HCT116 (cell line): Measurements from ENCODE around the gene ERBB4. TPM values are rescaled to one million over a fixed set of nuclear protein-coding genes. Genes with fewer than 3 reads are reported as not detected.

Experiments used
- ATAC-seq: fragments of 200-7000 bp; cut with Tn5 transposase; 2 replicates; pipeline ENCODE4 v1.9.1; 2020; ENCODE audit warnings: mild to moderate bottlenecking, moderate library complexity
- BruUV-seq: library from RNA; stranded (reverse); fragments of 400-500 nt; replicated peaks from 2 replicates; lab custom pipeline; 2021; lab: Mats Ljungman, UMichigan
- CTCF ChIA-PET: fragments of 300-600 bp; sonication (Branson Sonifier 250); formaldehyde crosslinking; loops from one replicate; lab custom pipeline; 2021; ENCODE audit warnings: antibody characterized with exemption; lab: Charles Lee
- POLR2A ChIA-PET: fragments of 300-600, 350-600 bp; sonication (Branson Sonifier 250); formaldehyde crosslinking; loops from one replicate; lab custom pipeline; 2021; ENCODE audit warnings: antibody characterized with exemption; lab: Charles Lee
- RAD21 ChIA-PET, 2 experiments: fragments of 300-600 bp; sonication (Branson Sonifier 250); formaldehyde crosslinking; loops; one replicate each; lab custom pipeline; 2023; ENCODE audit warnings: low total read pairs in 2 of 2; ENCODE audit not compliant: uncharacterized antibody in 2 of 2, unreplicated experiment in 2 of 2, low non-redundant PET in 1 of 2; lab: Charles Lee
- DNase-seq: peaks from one replicate; pipeline ENCODE4 v3.0.0-alpha.2; 2010; ENCODE audit warnings: low read depth, low spot score
- H2AFZ ChIP-seq: fragments of 200-600 bp; shearing (Covaris generic), sonication (generic); 2 replicates; pipeline ENCODE4 v1.6.1; 2017; ENCODE audit warnings: low read depth, mixed run types, mixed read lengths, antibody characterized with exemption, low read length; ENCODE audit not compliant: poor library complexity, severe bottlenecking
- H3K27ac ChIP-seq: 2 replicates; pipeline ENCODE4 v1.5.1; 2012; ENCODE audit warnings: low read depth, low read length
- H3K27me3 ChIP-seq: fragments of 200-600 bp; sonication (generic); 2 replicates; pipeline ENCODE4 v1.6.1; 2016; ENCODE audit warnings: mixed run types, low read length, mixed read lengths; ENCODE audit not compliant: insufficient read depth
- H3K36me3 ChIP-seq, 2 experiments: fragments of 200-500 bp in 1 of 2; fragments of 200-600 bp in 1 of 2; sonication (Bioruptor generic) in 1 of 2; sonication (generic) in 1 of 2; 2 replicates each; pipeline versions ENCODE4 v1.5.1 to v1.6.1; 2014 to 2016; ENCODE audit warnings: low read length in 2 of 2, inconsistent platforms in 1 of 2, mixed read lengths in 1 of 2, mixed run types in 1 of 2; ENCODE audit not compliant: insufficient read depth in 2 of 2, control insufficient read depth in 1 of 2
- H3K4me1 ChIP-seq, 2 experiments: fragments of 200-600 bp in 1 of 2; sonication (generic) in 1 of 2; 2 replicates each; pipeline versions ENCODE4 v1.5.1 to v1.6.1; 2012 to 2017; ENCODE audit warnings: low read length in 2 of 2, inconsistent platforms in 1 of 2, mild to moderate bottlenecking in 1 of 2, mixed read lengths in 1 of 2, mixed run types in 1 of 2, moderate library complexity in 1 of 2; ENCODE audit not compliant: insufficient read depth in 2 of 2, control insufficient read depth in 1 of 2
- H3K4me2 ChIP-seq: fragments of 200-600 bp; sonication (generic); 2 replicates; pipeline ENCODE4 v1.6.1; 2017; ENCODE audit warnings: mixed run types, low read length, mixed read lengths
- H3K4me3 ChIP-seq, 2 experiments: fragments of 200-600 bp in 1 of 2; sonication (generic) in 1 of 2; replicated peaks in 1 of 2; 2 replicates each; pipeline ENCODE4 v1.5.1; 2011 to 2016; ENCODE audit warnings: low read length in 2 of 2, control low read depth in 1 of 2, low read depth in 1 of 2, mild to moderate bottlenecking in 1 of 2, mixed read lengths in 1 of 2, mixed run types in 1 of 2
- H3K79me2 ChIP-seq: fragments of 200-600 bp; sonication (generic); 2 replicates; pipeline ENCODE4 v1.6.1; 2017; ENCODE audit warnings: mild to moderate bottlenecking, mixed run types, low read length, moderate library complexity, mixed read lengths; ENCODE audit not compliant: insufficient read depth
- H3K9ac ChIP-seq: fragments of 200-600 bp; sonication (generic); 2 replicates; pipeline ENCODE4 v1.6.1; 2016; ENCODE audit warnings: low read length, mixed read lengths
- H3K9me2 ChIP-seq: fragments of 200-600 bp; sonication (generic), shearing (Covaris generic); 2 replicates; pipeline ENCODE4 v1.6.1; 2017; ENCODE audit warnings: mixed run types, mild to moderate bottlenecking, moderate library complexity; ENCODE audit not compliant: insufficient read depth
- H3K9me3 ChIP-seq, 2 experiments: fragments of 200-500 bp in 1 of 2; fragments of 200-600 bp in 1 of 2; sonication (Bioruptor generic) in 1 of 2; sonication (generic) in 1 of 2; 2 replicates each; pipeline ENCODE4 v1.6.1; 2014 to 2017; ENCODE audit warnings: low read length in 2 of 2, mixed read lengths in 2 of 2, inconsistent platforms in 1 of 2, low read depth in 1 of 2, mild to moderate bottlenecking in 1 of 2, mixed run types in 1 of 2, moderate library complexity in 1 of 2; ENCODE audit not compliant: control insufficient read depth in 1 of 2, insufficient read depth in 1 of 2
- H4K20me1 ChIP-seq: fragments of 200-600 bp; sonication (generic), shearing (Covaris generic); 2 replicates; pipeline ENCODE4 v1.6.1; 2017; ENCODE audit warnings: mixed run types, mild to moderate bottlenecking, moderate library complexity; ENCODE audit not compliant: insufficient read depth
- CBX3 ChIP-seq: IDR thresholded peaks from 2 replicates; pipeline ENCODE4 v1.6.1; 2012; ENCODE audit warnings: low read depth
- CEBPB ChIP-seq: IDR thresholded peaks from 2 replicates; pipeline ENCODE4 v1.6.1; 2012; ENCODE audit warnings: low read depth
- EGR1 ChIP-seq: IDR thresholded peaks from 2 replicates; pipeline ENCODE4 v1.6.1; 2012; ENCODE audit warnings: low read depth
- ELF1 ChIP-seq: IDR thresholded peaks from 2 replicates; pipeline ENCODE4 v1.6.1; 2012; ENCODE audit warnings: low read depth, borderline replicate concordance
- EZH2 ChIP-seq: fragments of 200-600 bp; sonication (generic); IDR thresholded peaks from 2 replicates; pipeline ENCODE4 v1.6.1; 2017; ENCODE audit warnings: antibody characterized with exemption, mixed run types
- EZH2phosphoT487 ChIP-seq: fragments of 200-600 bp; IDR thresholded peaks from 2 replicates; pipeline ENCODE4 v1.6.1; 2018; ENCODE audit warnings: antibody characterized with exemption, borderline replicate concordance
- FOSL1 ChIP-seq: IDR thresholded peaks from 2 replicates; pipeline ENCODE4 v1.6.1; 2012; ENCODE audit warnings: low read depth
- JUND ChIP-seq: IDR thresholded peaks from 2 replicates; pipeline ENCODE4 v1.6.1; 2012
- POLR2A ChIP-seq: IDR thresholded peaks from 2 replicates; pipeline ENCODE4 v1.7.0; 2011; ENCODE audit warnings: borderline replicate concordance; ENCODE audit not compliant: insufficient read depth, insufficient read length; ENCODE audit errors: extremely low read depth
- RAD21 ChIP-seq: IDR thresholded peaks from 2 replicates; pipeline ENCODE4 v1.6.1; 2012; ENCODE audit warnings: low read depth, mild to moderate bottlenecking
- SIN3A ChIP-seq: IDR thresholded peaks from 2 replicates; pipeline ENCODE4 v1.6.1; 2012; ENCODE audit warnings: low read depth
- SP1 ChIP-seq: IDR thresholded peaks from 2 replicates; pipeline ENCODE4 v1.6.1; 2012; ENCODE audit warnings: low read depth
- SRF ChIP-seq: IDR thresholded peaks from 2 replicates; pipeline ENCODE4 v1.6.1; 2012; ENCODE audit warnings: low read depth
- TCF7L2 ChIP-seq: IDR thresholded peaks from 2 replicates; pipeline ENCODE4 v1.7.0; 2011; ENCODE audit warnings: borderline replicate concordance, inconsistent platforms; ENCODE audit not compliant: insufficient read depth, insufficient read length; ENCODE audit errors: extremely low read depth
- YY1 ChIP-seq: IDR thresholded peaks from 2 replicates; pipeline ENCODE4 v1.6.1; 2011; ENCODE audit warnings: low read length, low read depth, moderate library complexity, mild to moderate bottlenecking; ENCODE audit not compliant: insufficient replicate concordance; ENCODE audit errors: extremely low read depth
- ZFX ChIP-seq: fragments of 450-650 bp; IDR thresholded peaks from 2 replicates; pipeline ENCODE4 v1.6.1; 2017
- ZNF274 ChIP-seq: fragments of 200-500 bp; sonication (Bioruptor generic); IDR thresholded peaks from 2 replicates; pipeline ENCODE4 v1.6.1; 2014; ENCODE audit warnings: mild to moderate bottlenecking, low read depth, low read length, inconsistent platforms
- intact Hi-C: fragments of 100-400 bp; cut with micrococcal nuclease; formaldehyde crosslinking; loops from 2 replicates; pipeline ENCODE4 v1.10.0; 2022
- total RNA-seq: library from RNA; stranded (reverse); gene quantifications from one replicate; pipeline ENCODE4 v1.2.1, GENCODE V29; 2021; ENCODE audit not compliant: unreplicated experiment
- TF ChIP-seq, protein P1 (sequence below): IDR thresholded peaks from 2 replicates; pipeline ENCODE4 v1.6.1; 2012
- TF ChIP-seq, protein P2 (sequence below): IDR thresholded peaks from 2 replicates; pipeline ENCODE4 v1.6.1; 2011; ENCODE audit warnings: mild to moderate bottlenecking, low read length, moderate library complexity; ENCODE audit not compliant: insufficient replicate concordance; ENCODE audit errors: extremely low read depth
- TF ChIP-seq, protein P3 (sequence below), 3 experiments: fragments of 200-600 bp in 1 of 3; sonication (generic) in 1 of 3; IDR thresholded peaks in 2 of 3; conservative IDR thresholded peaks in 1 of 3; 2 replicates each; pipeline ENCODE4 v1.5.1; 2012 to 2017; ENCODE audit warnings: low read depth in 2 of 3, low read length in 2 of 3, antibody characterized with exemption in 1 of 3, borderline replicate concordance in 1 of 3, control low read depth in 1 of 3, mild to moderate bottlenecking in 1 of 3, mixed read lengths in 1 of 3, mixed run types in 1 of 3, moderate library complexity in 1 of 3; ENCODE audit not compliant: insufficient read depth in 1 of 3

ERBB4 gene
- total RNA-seq, 1 experiment from 2014 or later = 0.10 TPM

DNA sequence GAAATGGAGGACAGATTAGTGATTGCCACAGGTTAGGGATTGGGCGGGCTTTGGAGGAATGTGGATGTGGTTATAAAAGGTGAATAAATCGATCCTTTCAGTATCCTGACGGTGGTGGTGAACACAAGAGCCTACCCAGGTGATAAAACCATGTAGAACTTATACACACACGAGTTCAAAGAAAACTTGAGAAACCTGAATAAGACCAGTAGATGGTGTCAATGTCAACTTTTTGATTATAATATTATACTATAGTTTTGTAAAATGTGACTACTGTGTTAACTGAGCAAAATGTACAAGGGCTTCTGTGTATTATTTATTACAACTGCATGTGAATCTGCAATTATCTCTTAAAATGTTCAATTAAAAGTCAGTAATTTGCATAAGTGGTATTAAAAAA, 136.3 kb downstream of the ERBB4 start:
- ChIA-PET CTCF (no interaction called here), POLR2A (no interaction called here), RAD21 (no interaction called here)
- peak; percentile 52 for ATAC-seq
- TF ChIP-seq EZH2 = no peak
- TF ChIP-seq FOSL1 = no peak
- TF ChIP-seq SRF = no peak
- TF ChIP-seq RAD21 = 0 out of 2 replicates have a peak, but pooled peaks have one; percentile 4
- no peak for TF ChIP-seq CEBPB
- no peak for TF ChIP-seq EZH2phosphoT487
- no peak for TF ChIP-seq SP1
- TF ChIP-seq SIN3A = no peak
- no peaks in the 10 kb centered on the region for H4K20me1 ChIP-seq
- H3K4me3 ChIP-seq = no peak overlapping the region
- no peaks in the 10 kb centered on the region for H3K9me3 ChIP-seq
- no peaks in the 10 kb centered on the region for H3K4me1 ChIP-seq
- no peaks in the 10 kb centered on the region for H3K79me2 ChIP-seq
- intact Hi-C loops = no loop called here
- H3K9ac ChIP-seq = no peak overlapping the region
- H3K4me2 ChIP-seq = no peak overlapping the region
- H3K9me2 ChIP-seq = no peaks in the 10 kb centered on the region
- no peak overlapping the region for H3K27ac ChIP-seq
- no peaks in the 10 kb centered on the region for H3K27me3 ChIP-seq
- BruUV-seq = no TSS peak
- H3K36me3 ChIP-seq = no peaks in the 10 kb centered on the region
- no peak overlapping the region for H2AFZ ChIP-seq
- DNase-seq = no peak

DNA sequence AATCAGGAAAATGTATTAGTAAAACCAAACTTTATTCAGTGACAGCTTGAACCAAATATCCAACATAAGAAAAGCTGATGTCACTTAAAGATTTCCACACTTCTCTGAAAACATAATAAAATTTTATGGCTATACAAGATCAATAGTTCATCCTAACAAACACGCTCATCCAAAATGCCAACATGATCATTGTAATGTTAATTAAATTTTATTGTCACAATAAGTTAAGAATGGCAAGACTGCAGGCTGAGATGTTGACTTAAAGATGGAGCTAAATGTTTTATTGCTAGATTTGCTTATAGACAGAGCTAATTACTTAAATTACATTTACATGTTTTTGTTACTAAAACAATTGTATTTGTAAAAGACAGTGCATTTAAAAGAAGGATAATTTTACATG, 140.3 kb downstream of the ERBB4 start:
- H3K79me2 ChIP-seq = no peaks in the 10 kb centered on the region
- ATAC-seq (no peak), DNase-seq (no peak)
- no peaks in the 10 kb centered on the region for H4K20me1 ChIP-seq
- no TSS peak for BruUV-seq
- no peak overlapping the region for H3K4me2 ChIP-seq
- H2AFZ ChIP-seq = no peak overlapping the region
- RAD21 ChIA-PET = no interaction called here
- TF ChIP-seq ELF1 = no peak
- TF ChIP-seq EGR1 = no peak
- TF ChIP-seq JUND = no peak
- TF ChIP-seq CEBPB = no peak
- no peak for TF ChIP-seq ZNF274
- no peak for TF ChIP-seq TCF7L2
- TF ChIP-seq, protein P1, sequence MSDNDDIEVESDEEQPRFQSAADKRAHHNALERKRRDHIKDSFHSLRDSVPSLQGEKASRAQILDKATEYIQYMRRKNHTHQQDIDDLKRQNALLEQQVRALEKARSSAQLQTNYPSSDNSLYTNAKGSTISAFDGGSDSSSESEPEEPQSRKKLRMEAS = no peak
- no peak for TF ChIP-seq CBX3
- no peak for TF ChIP-seq RAD21
- TF ChIP-seq SP1 = no peak
- TF ChIP-seq, protein P2, sequence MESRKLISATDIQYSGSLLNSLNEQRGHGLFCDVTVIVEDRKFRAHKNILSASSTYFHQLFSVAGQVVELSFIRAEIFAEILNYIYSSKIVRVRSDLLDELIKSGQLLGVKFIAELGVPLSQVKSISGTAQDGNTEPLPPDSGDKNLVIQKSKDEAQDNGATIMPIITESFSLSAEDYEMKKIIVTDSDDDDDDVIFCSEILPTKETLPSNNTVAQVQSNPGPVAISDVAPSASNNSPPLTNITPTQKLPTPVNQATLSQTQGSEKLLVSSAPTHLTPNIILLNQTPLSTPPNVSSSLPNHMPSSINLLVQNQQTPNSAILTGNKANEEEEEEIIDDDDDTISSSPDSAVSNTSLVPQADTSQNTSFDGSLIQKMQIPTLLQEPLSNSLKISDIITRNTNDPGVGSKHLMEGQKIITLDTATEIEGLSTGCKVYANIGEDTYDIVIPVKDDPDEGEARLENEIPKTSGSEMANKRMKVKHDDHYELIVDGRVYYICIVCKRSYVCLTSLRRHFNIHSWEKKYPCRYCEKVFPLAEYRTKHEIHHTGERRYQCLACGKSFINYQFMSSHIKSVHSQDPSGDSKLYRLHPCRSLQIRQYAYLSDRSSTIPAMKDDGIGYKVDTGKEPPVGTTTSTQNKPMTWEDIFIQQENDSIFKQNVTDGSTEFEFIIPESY = no peak
- TF ChIP-seq, protein P3, sequence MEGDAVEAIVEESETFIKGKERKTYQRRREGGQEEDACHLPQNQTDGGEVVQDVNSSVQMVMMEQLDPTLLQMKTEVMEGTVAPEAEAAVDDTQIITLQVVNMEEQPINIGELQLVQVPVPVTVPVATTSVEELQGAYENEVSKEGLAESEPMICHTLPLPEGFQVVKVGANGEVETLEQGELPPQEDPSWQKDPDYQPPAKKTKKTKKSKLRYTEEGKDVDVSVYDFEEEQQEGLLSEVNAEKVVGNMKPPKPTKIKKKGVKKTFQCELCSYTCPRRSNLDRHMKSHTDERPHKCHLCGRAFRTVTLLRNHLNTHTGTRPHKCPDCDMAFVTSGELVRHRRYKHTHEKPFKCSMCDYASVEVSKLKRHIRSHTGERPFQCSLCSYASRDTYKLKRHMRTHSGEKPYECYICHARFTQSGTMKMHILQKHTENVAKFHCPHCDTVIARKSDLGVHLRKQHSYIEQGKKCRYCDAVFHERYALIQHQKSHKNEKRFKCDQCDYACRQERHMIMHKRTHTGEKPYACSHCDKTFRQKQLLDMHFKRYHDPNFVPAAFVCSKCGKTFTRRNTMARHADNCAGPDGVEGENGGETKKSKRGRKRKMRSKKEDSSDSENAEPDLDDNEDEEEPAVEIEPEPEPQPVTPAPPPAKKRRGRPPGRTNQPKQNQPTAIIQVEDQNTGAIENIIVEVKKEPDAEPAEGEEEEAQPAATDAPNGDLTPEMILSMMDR (IDR thresholded peaks at IDR 0.05 in 2 of 3, conservative IDR thresholded peaks at IDR 0.05 in 1 of 3; ENCODE audit: borderline replicate concordance in 1 of 3, insufficient read depth in 1 of 3, low read depth in 2 of 3, low read length in 2 of 3) = no peak
- TF ChIP-seq YY1 = no peak
- TF ChIP-seq ZFX = no peak
- TF ChIP-seq POLR2A = no peak
- H3K9ac ChIP-seq = no peak overlapping the region
- POLR2A ChIA-PET = no interaction called here
- no peak overlapping the region for H3K27ac ChIP-seq
- H3K9me2 ChIP-seq = no peaks in the 10 kb centered on the region
- H3K4me3 ChIP-seq = no peak overlapping the region
- intact Hi-C loops = no loop called here
- H3K9me3 ChIP-seq = no peaks in the 10 kb centered on the region
- H3K27me3 ChIP-seq = no peaks in the 10 kb centered on the region
- CTCF ChIA-PET = no interaction called here
- H3K36me3 ChIP-seq = no peaks in the 10 kb centered on the region
- H3K4me1 ChIP-seq = no peaks in the 10 kb centered on the region
